ENCODE measurements around the gene MSMO1.

The MSMO1 gene

GRCh38 chr4:165386328-165386727, 58.9 kb downstream of the MSMO1 start:
- no peak for DNase-seq (ENCODE audit: low read depth in 2 of 3, low spot score in 2 of 3)

DNA sequence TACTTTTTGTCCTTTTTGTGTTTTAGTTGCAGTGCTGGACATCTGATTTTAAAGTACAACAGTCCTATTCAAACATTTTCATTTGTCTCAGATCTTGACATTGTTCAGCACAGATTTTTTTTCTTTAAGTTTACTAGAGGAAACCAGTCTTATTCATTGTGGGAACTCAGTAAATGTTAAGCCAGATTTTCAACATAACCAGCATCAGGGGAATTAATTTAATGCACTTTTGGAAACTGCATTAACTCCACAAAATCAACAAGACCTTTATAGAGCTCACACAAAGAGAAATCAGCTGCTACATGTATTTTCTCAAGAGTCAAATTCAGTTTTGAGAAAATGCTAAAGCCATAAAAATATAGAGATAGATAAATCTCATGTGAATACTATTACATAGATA, 61.3 kb downstream of the MSMO1 start:
- no peak for DNase-seq (ENCODE audit: low read depth in 2 of 3, low spot score in 2 of 3)
